ENCODE data around the gene CDH26.

Gene CDH26

GRCh38 chr20:60046011-60046413, 87.8 kb downstream of the CDH26 start:
- H3K4me3 ChIP-seq (ENCODE audit: low read depth, low read length): no peak overlapping the region
- TF ChIP-seq CTCF (IDR thresholded peaks at IDR 0.05; ENCODE audit: borderline replicate concordance, insufficient read depth, low read depth, low read length): no peak

- no peak overlapping the region for H3K4me3 ChIP-seq (ENCODE audit: low read depth, low read length)
- no peak for TF ChIP-seq CTCF (IDR thresholded peaks at IDR 0.05; ENCODE audit: borderline replicate concordance, insufficient read depth, low read depth, low read length)
Observed at GRCh38 chr20:60046436-60046835, 88.2 kb downstream of the CDH26 start.

GRCh38 chr20:60046860-60047259, 88.6 kb downstream of the CDH26 start:
- H3K4me3 ChIP-seq (ENCODE audit: low read depth, low read length): no peak overlapping the region
- no peak for TF ChIP-seq CTCF (IDR thresholded peaks at IDR 0.05; ENCODE audit: borderline replicate concordance, insufficient read depth, low read depth, low read length)

- TF ChIP-seq CTCF (IDR thresholded peaks at IDR 0.05; ENCODE audit: borderline replicate concordance, insufficient read depth, low read depth, low read length): no peak
- H3K4me3 ChIP-seq (ENCODE audit: low read depth, low read length): no peak overlapping the region
Observed at GRCh38 chr20:60048634-60049521, 90.7 kb downstream of the CDH26 start.

GRCh38 chr20:60049601-60050000, 91.4 kb downstream of the CDH26 start:
- no peak overlapping the region for H3K4me3 ChIP-seq (ENCODE audit: low read depth, low read length)
- TF ChIP-seq CTCF (IDR thresholded peaks at IDR 0.05; ENCODE audit: borderline replicate concordance, insufficient read depth, low read depth, low read length): no peak

- TF ChIP-seq CTCF (IDR thresholded peaks at IDR 0.05; ENCODE audit: borderline replicate concordance, insufficient read depth, low read depth, low read length): peak; percentile 31; the same call in 1 of the 2 replicates
- no peak overlapping the region for H3K4me3 ChIP-seq (ENCODE audit: low read depth, low read length)
Observed at GRCh38 chr20:60050193-60050947, 92.1 kb downstream of the CDH26 start.

Data from GM12875 (cell line).